ENCODE data around the gene CORO2B.

Gene CORO2B

DNA sequence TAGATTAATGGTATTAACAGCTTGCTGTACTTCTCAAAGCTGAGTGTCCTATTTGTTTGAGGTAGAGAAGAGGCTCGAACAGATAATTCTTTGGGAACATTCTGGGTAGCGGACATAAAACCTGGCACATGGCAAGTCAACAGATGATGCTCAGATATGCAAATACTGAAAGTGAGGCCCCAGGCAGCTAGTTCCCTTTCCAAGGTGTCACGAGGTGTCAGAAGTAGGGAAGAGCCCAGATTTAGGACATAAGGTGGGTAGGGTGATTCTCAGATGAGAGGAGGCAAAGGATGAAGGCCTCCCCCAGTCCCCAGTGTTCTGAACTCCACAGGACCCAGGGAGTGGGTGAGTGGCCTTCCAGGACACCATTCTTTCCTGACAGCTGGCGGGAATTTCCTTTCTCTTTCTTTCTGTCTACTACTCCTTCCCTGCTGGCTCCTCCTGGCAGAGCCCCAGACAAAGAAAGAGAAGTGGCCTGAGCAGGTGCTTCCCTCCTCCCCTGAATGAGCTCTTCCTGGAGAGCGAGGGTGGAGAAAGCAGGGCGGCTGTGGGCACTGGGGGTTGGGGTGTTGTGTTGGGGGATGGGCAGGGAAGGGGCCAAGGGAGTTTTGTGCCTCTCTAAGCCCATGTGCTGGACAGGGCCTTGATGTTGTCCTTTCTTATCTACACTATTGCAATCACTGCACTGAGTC is 87.5 kb downstream of the CORO2B start:
- Histone ChIP-seq H3K36me3 (ENCODE audit: control insufficient read depth in 4 of 4, insufficient read depth in 4 of 4, low read length in 3 of 4) (no peaks in the 10 kb centered on the region), H3K27ac (ENCODE audit: insufficient read depth in 1 of 2, low read depth in 1 of 2, low read length in 2 of 2, poor library complexity in 1 of 2, severe bottlenecking in 2 of 2) (no peak overlapping the region), H3K4me3 (ENCODE audit: control insufficient read depth in 1 of 7, extremely low read depth in 1 of 7, insufficient read depth in 4 of 7, low read depth in 2 of 7, low read length in 6 of 7) (peak overlapping the region in 4 of 7 experiments; percentile 1 to 51 (median 11)), H3K27me3 (replicated peaks in 2 of 5; ENCODE audit: control insufficient read depth in 4 of 5, insufficient read depth in 5 of 5, low read length in 4 of 5) (no peaks in the 10 kb centered on the region), H3K4me1 (ENCODE audit: control extremely low read depth in 1 of 4, control insufficient read depth in 4 of 4, insufficient read depth in 4 of 4, low read length in 3 of 4) (peaks cover 0 to 24% (median 19%) of the 10 kb centered on the region in 4 experiments), H3K9me3 (ENCODE audit: control extremely low read depth in 1 of 5, control insufficient read depth in 4 of 5, insufficient read depth in 2 of 5, low read depth in 1 of 5, low read length in 4 of 5) (no peaks in the 10 kb centered on the region)
- POLR2A ChIA-PET: interaction anchor here (0.9 kb wide), 1 partner anchor 8 kb away, joined by 3 read pairs; no protein-coding TSS in a partner anchor
- peak; percentile 54 to 81 (median 78) for DNase-seq
- 6% methylated on average over 2 of the region's 6 CpGs for WGBS (ENCODE audit: insufficient coverage)
- CTCF ChIA-PET: interaction anchor here (0.8 to 2.8 kb wide), 7 partner anchors 8 to 360 kb away, joined by 3 to 16 read pairs (median 4); no protein-coding TSS in a partner anchor

DNA sequence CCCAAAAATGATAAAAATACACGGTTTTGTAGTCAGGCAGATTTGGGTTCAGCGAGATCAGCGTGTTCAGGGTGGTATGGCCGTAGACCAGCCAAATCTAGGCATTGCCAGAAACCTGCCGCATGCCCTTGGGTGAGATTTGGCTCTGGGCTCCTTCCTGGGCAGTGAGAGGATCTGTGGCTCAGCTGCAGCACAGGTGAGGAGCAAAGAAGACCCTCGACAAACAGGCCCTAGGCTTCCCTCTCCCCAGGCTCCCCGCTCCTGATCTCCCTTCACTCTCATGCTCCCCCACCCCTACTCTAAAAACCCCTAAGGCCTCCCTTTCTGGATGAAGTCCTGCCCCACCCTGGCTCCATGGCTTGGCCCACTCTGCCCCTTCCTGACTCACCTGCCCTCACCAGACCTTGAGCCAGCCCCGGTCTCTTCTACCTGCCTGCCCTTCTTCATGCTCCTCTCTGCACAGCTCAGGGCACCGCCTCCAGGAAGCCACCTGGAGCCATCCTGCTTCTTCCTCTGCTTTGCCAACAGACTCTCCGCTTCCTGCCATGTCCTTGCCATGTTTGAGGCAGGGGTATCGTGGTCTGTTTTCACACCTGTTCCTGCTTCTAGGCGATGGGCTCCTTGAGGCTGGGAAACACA is 88.1 kb downstream of the CORO2B start:
- POLR2A ChIA-PET: interaction anchor here (0.9 kb wide), 1 partner anchor 8 kb away, joined by 3 read pairs; no protein-coding TSS in a partner anchor
- H3K36me3 ChIP-seq (ENCODE audit: control insufficient read depth in 4 of 4, insufficient read depth in 4 of 4, low read length in 3 of 4): no peaks in the 10 kb centered on the region
- H3K27ac ChIP-seq (ENCODE audit: insufficient read depth in 1 of 2, low read depth in 1 of 2, low read length in 2 of 2, poor library complexity in 1 of 2, severe bottlenecking in 2 of 2): no peak overlapping the region
- H3K4me1 ChIP-seq (ENCODE audit: control extremely low read depth in 1 of 4, control insufficient read depth in 4 of 4, insufficient read depth in 4 of 4, low read length in 3 of 4): peaks cover 0 to 24% (median 19%) of the 10 kb centered on the region in 4 experiments
- peak overlapping the region in 2 of 7 experiments; percentile 7 to 51 for H3K4me3 ChIP-seq (ENCODE audit: control insufficient read depth in 1 of 7, extremely low read depth in 1 of 7, insufficient read depth in 4 of 7, low read depth in 2 of 7, low read length in 6 of 7)
- WGBS (ENCODE audit: insufficient coverage): 71% methylated on average over 12 of the region's 12 CpGs
- CTCF ChIA-PET: interaction anchor here (1.3 to 2.8 kb wide), 5 partner anchors 8 to 117 kb away, joined by 4 to 16 read pairs (median 7); no protein-coding TSS in a partner anchor
- no peak for DNase-seq
- H3K9me3 ChIP-seq (ENCODE audit: control extremely low read depth in 1 of 5, control insufficient read depth in 4 of 5, insufficient read depth in 2 of 5, low read depth in 1 of 5, low read length in 4 of 5): no peaks in the 10 kb centered on the region
- no peaks in the 10 kb centered on the region for H3K27me3 ChIP-seq (replicated peaks in 2 of 5; ENCODE audit: control insufficient read depth in 4 of 5, insufficient read depth in 5 of 5, low read length in 4 of 5)

DNA sequence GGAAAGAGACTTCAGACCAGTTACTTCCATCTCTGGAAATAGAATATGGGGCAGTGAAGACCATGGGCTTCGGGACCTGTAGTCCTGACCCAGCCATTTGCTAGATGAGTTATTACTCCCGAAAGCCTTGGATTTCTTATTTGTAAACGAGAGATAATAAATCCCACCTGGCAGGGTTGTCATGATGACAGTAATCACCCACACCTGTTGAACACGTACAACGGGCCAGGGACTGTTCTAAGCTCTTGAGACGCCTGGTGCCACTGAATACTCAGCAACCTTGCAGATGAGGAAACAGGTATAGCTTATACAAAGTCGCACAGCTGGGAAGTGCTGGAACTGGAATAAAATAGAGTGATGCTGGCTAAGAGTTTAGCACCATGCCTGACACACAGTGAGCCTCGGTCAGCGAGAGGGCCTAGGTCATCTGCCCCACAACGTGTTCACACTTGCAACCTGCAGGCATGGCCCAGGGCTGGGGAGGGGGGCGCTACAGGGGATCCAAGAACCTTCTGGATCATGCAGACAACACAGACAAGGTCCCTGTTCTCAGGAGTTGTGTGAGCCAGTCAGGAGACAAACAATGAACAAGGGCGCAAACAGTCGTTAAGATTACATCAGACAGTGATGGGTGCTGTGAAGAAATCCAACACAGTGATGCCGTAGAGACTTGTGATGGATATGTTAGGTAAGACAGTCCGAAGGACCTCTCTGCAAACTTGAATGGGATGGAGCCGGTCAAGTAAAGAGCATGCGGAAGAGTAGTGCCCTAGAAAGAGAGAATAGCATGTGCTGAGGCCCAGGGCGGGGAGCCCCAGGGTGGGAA is 89.2 kb downstream of the CORO2B start:
- no peaks in the 10 kb centered on the region for H3K36me3 ChIP-seq (ENCODE audit: control insufficient read depth in 4 of 4, insufficient read depth in 4 of 4, low read length in 3 of 4)
- no peak overlapping the region for H3K27ac ChIP-seq (ENCODE audit: insufficient read depth in 1 of 2, low read depth in 1 of 2, low read length in 2 of 2, poor library complexity in 1 of 2, severe bottlenecking in 2 of 2)
- DNase-seq: no peak
- H3K9me3 ChIP-seq (ENCODE audit: control extremely low read depth in 1 of 5, control insufficient read depth in 4 of 5, insufficient read depth in 2 of 5, low read depth in 1 of 5, low read length in 4 of 5): no peaks in the 10 kb centered on the region
- H3K27me3 ChIP-seq (replicated peaks in 2 of 5; ENCODE audit: control insufficient read depth in 4 of 5, insufficient read depth in 5 of 5, low read length in 4 of 5): no peaks in the 10 kb centered on the region
- H3K4me3 ChIP-seq (ENCODE audit: control insufficient read depth in 1 of 7, extremely low read depth in 1 of 7, insufficient read depth in 4 of 7, low read depth in 2 of 7, low read length in 6 of 7): no peak overlapping the region
- 96% methylated on average over 15 of the region's 18 CpGs for WGBS (ENCODE audit: insufficient coverage)
- H3K4me1 ChIP-seq (ENCODE audit: control extremely low read depth in 1 of 4, control insufficient read depth in 4 of 4, insufficient read depth in 4 of 4, low read length in 3 of 4): peaks cover 0 to 24% (median 19%) of the 10 kb centered on the region in 4 experiments
- ChIA-PET CTCF (interaction anchor here (1.2 to 2.8 kb wide), 3 partner anchors 17 to 118 kb away, joined by 3 to 8 read pairs (median 4); no protein-coding TSS in a partner anchor), POLR2A (no interaction called here)

DNA sequence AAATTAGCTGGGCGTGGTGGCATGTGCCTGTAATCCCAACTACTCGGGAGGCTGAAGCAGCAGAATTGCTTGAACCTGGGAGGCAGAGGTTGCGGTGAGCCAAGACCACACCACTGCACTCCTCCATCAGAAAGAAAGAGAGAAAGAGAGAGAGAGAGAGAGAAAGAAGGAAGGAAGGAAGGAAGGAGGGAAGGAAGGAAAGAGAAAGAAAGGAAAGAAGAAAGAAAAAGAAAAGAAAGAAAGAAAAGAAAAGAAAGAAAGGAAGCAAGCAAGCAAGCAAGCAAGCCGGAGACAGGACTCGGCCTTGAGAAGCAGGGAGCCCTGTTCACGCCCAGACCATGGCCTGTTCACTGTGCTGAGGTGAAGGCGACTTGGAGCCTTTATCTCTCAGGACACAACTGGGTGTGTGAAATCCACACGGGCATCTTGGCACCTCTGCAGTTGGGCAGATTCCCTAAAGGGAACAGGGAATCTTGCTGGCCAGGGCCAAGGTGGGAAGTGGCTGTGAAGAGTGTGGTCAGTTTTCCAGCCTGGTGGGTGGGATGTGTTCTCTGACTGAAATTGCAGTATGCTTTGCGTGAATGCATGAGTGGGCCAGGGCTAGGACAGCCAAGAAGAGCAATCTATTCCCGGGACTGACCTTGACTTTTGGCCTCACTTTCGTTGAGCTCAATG is 90.3 kb downstream of the CORO2B start:
- no peaks in the 10 kb centered on the region for H3K27me3 ChIP-seq (replicated peaks in 2 of 5; ENCODE audit: control insufficient read depth in 4 of 5, insufficient read depth in 5 of 5, low read length in 4 of 5)
- ChIA-PET CTCF (interaction anchor here (2.3 kb wide), 1 partner anchor 109 kb away, joined by 7 read pairs; no protein-coding TSS in a partner anchor), POLR2A (no interaction called here)
- no peak overlapping the region for H3K27ac ChIP-seq (ENCODE audit: insufficient read depth in 1 of 2, low read depth in 1 of 2, low read length in 2 of 2, poor library complexity in 1 of 2, severe bottlenecking in 2 of 2)
- no peak for DNase-seq
- H3K36me3 ChIP-seq (ENCODE audit: control insufficient read depth in 4 of 4, insufficient read depth in 4 of 4, low read length in 3 of 4): no peaks in the 10 kb centered on the region
- H3K4me1 ChIP-seq (ENCODE audit: control extremely low read depth in 1 of 4, control insufficient read depth in 4 of 4, insufficient read depth in 4 of 4, low read length in 3 of 4): peaks cover 0 to 28% (median 23%) of the 10 kb centered on the region in 4 experiments
- WGBS (ENCODE audit: insufficient coverage): 96% methylated on average over 6 of the region's 11 CpGs
- no peaks in the 10 kb centered on the region for H3K9me3 ChIP-seq (ENCODE audit: control extremely low read depth in 1 of 5, control insufficient read depth in 4 of 5, insufficient read depth in 2 of 5, low read depth in 1 of 5, low read length in 4 of 5)
- no peak overlapping the region for H3K4me3 ChIP-seq (ENCODE audit: control insufficient read depth in 1 of 7, extremely low read depth in 1 of 7, insufficient read depth in 4 of 7, low read depth in 2 of 7, low read length in 6 of 7)

DNA sequence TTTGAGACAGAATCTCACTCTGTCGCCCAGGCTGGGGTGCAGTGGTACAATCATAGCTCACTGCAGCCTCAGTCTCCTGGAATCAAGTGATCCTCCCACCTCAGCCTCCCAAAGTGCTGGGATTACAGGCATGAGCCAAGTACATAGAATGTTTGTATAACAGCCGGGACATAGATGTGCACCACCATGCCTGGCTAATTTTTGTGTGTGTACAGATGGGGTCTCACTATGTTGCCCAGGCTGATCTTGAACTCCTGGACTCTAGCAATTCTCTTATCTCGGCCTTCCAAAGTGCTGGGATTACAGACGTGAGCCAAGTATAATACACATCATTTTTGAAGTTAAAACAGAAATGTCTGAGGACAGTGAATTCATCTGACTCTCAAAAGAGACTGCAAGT is 93.5 kb downstream of the CORO2B start:
- no peak for DNase-seq
- CTCF ChIA-PET: interaction anchor here (0.8 to 7.9 kb wide), 11 partner anchors 11 to 204 kb away, joined by 3 to 141 read pairs (median 5); no protein-coding TSS in a partner anchor
- peaks cover 8 to 25% (median 21%) of the 10 kb centered on the region in 4 experiments for H3K4me1 ChIP-seq (ENCODE audit: control extremely low read depth in 1 of 4, control insufficient read depth in 4 of 4, insufficient read depth in 4 of 4, low read length in 3 of 4)
- H3K27ac ChIP-seq (ENCODE audit: insufficient read depth in 1 of 2, low read depth in 1 of 2, low read length in 2 of 2, poor library complexity in 1 of 2, severe bottlenecking in 2 of 2): no peak overlapping the region
- H3K4me3 ChIP-seq (ENCODE audit: control insufficient read depth in 1 of 7, extremely low read depth in 1 of 7, insufficient read depth in 4 of 7, low read depth in 2 of 7, low read length in 6 of 7): no peak overlapping the region
- H3K36me3 ChIP-seq (ENCODE audit: control insufficient read depth in 4 of 4, insufficient read depth in 4 of 4, low read length in 3 of 4): no peaks in the 10 kb centered on the region
- H3K9me3 ChIP-seq (ENCODE audit: control extremely low read depth in 1 of 5, control insufficient read depth in 4 of 5, insufficient read depth in 2 of 5, low read depth in 1 of 5, low read length in 4 of 5): no peaks in the 10 kb centered on the region
- POLR2A ChIA-PET: no interaction called here
- no peaks in the 10 kb centered on the region for H3K27me3 ChIP-seq (replicated peaks in 2 of 5; ENCODE audit: control insufficient read depth in 4 of 5, insufficient read depth in 5 of 5, low read length in 4 of 5)
- WGBS (ENCODE audit: insufficient coverage): 100% methylated on average over 1 of the region's 4 CpGs

DNA sequence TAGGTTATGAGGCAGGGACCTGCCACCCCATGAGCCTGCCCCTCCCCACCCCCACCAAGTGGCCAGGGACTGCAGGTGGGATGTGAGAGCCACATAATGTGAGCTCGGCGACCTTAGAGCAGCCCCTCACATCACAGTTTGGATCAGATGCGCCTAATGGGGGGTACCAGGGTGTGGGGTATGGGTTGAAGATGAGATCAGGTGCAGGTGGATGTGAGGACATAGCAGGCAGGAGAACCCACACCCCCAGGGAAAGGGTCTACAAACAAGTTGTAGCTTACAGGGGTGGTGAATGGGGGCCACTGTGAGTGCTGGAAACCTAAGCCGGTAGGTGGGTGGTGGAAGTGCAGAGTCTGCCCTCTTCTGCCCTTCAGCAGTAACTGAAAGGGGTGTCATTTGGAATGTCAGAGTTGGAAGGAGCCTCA is 94.0 kb downstream of the CORO2B start:
- Histone ChIP-seq H3K27ac (ENCODE audit: insufficient read depth in 1 of 2, low read depth in 1 of 2, low read length in 2 of 2, poor library complexity in 1 of 2, severe bottlenecking in 2 of 2) (no peak overlapping the region), H3K4me1 (ENCODE audit: control extremely low read depth in 1 of 4, control insufficient read depth in 4 of 4, insufficient read depth in 4 of 4, low read length in 3 of 4) (peaks cover 8 to 25% (median 23%) of the 10 kb centered on the region in 4 experiments), H3K27me3 (replicated peaks in 2 of 5; ENCODE audit: control insufficient read depth in 4 of 5, insufficient read depth in 5 of 5, low read length in 4 of 5) (no peaks in the 10 kb centered on the region), H3K36me3 (ENCODE audit: control insufficient read depth in 4 of 4, insufficient read depth in 4 of 4, low read length in 3 of 4) (no peaks in the 10 kb centered on the region), H3K9me3 (ENCODE audit: control extremely low read depth in 1 of 5, control insufficient read depth in 4 of 5, insufficient read depth in 2 of 5, low read depth in 1 of 5, low read length in 4 of 5) (no peaks in the 10 kb centered on the region), H3K4me3 (ENCODE audit: control insufficient read depth in 1 of 7, extremely low read depth in 1 of 7, insufficient read depth in 4 of 7, low read depth in 2 of 7, low read length in 6 of 7) (no peak overlapping the region)
- ChIA-PET CTCF (interaction anchor here (0.8 to 7.9 kb wide), 14 partner anchors 9 to 121 kb away, joined by 3 to 141 read pairs (median 8); no protein-coding TSS in a partner anchor), POLR2A (no interaction called here)
- peak in 2 of 3 donors; percentile 16 to 40 for DNase-seq
- WGBS (ENCODE audit: insufficient coverage): 81% methylated on average over 4 of the region's 4 CpGs

Data from common myeloid progenitor, CD34-positive (primary cell).